Stimulated activated CD8-positive, alpha-beta memory T cell treated with anti-CD3 and anti-CD28 coated beads, Interleukin-12 subunit alpha, Interleukin-12 subunit beta, amount 100 ng/mL, for 24 hours (primary cell): ENCODE measurements around the gene CCNH.

Experiments used
- DNase-seq: peaks from one replicate; pipeline ENCODE4 v3.0.0-alpha.2; 2020; ENCODE audit errors: extremely low read depth

Gene CCNH

GRCh38 chr5:87360132-87360531, 52.6 kb downstream of the CCNH start:
- no peak for DNase-seq

GRCh38 chr5:87359106-87359505, 53.6 kb downstream of the CCNH start:
- DNase-seq: no peak

- no peak for DNase-seq
Observed at GRCh38 chr5:87354496-87354895, 58.2 kb downstream of the CCNH start.

GRCh38 chr5:87347841-87348240, 64.9 kb downstream of the CCNH start:
- no peak for DNase-seq

- no peak for DNase-seq
Observed at GRCh38 chr5:87347272-87347671, 65.5 kb downstream of the CCNH start.
